Measurements from ENCODE around the gene LRP5.

Gene LRP5

GRCh38 chr11:68480852-68481510, 168.6 kb downstream of the LRP5 start:
- no peaks in the 10 kb centered on the region for H3K79me1 ChIP-seq (replicated peaks; ENCODE audit: low read length, poor library complexity, severe bottlenecking)
- peak overlapping the region in 1 of 2 experiments; percentile 96 for H3K23ac ChIP-seq (ENCODE audit: low read length in 2 of 2)
- H2BK5ac ChIP-seq (ENCODE audit: low read depth, low read length, poor library complexity, severe bottlenecking) = no peak overlapping the region
- no peak overlapping the region for H4K91ac ChIP-seq (ENCODE audit: low read length)
- WGBS = 94% methylated on average over 2 of the region's 3 CpGs
- no peaks in the 10 kb centered on the region for H3K4me1 ChIP-seq (ENCODE audit: control insufficient read depth, insufficient read depth, low read depth, low read length)
- H2BK120ac ChIP-seq (ENCODE audit: low read depth, low read length) = no peak overlapping the region
- no peak overlapping the region for H2AFZ ChIP-seq (ENCODE audit: low read depth, low read length)
- no peaks in the 10 kb centered on the region for H3K36me3 ChIP-seq (ENCODE audit: control insufficient read depth in 1 of 2, insufficient read depth in 2 of 2, low read depth in 1 of 2, low read length in 2 of 2)
- no peak overlapping the region for H2AK5ac ChIP-seq (ENCODE audit: low read length, severe bottlenecking)
- no peak overlapping the region for H3K4ac ChIP-seq (ENCODE audit: low read depth in 1 of 2, low read length in 2 of 2)
- no peak overlapping the region for H3K4me3 ChIP-seq (ENCODE audit: insufficient read depth in 1 of 2, low read depth in 1 of 2, low read length in 2 of 2)
- no peak overlapping the region for H3K27ac ChIP-seq (ENCODE audit: low read length, poor library complexity, severe bottlenecking)
- H3K9ac ChIP-seq (ENCODE audit: low read length) = no peak overlapping the region
- no peak for DNase-seq
- H3K27me3 ChIP-seq (ENCODE audit: control insufficient read depth in 1 of 2, insufficient read depth in 1 of 2, low read length in 2 of 2) = no peaks in the 10 kb centered on the region
- no peak overlapping the region for H3K18ac ChIP-seq (ENCODE audit: low read depth in 1 of 2, low read length in 2 of 2)
- no peak overlapping the region for H3K4me2 ChIP-seq (ENCODE audit: low read length, poor library complexity, severe bottlenecking)
- H2BK12ac ChIP-seq (ENCODE audit: low read length in 2 of 2) = no peak overlapping the region
- H3K14ac ChIP-seq (ENCODE audit: low read length in 2 of 2) = no peak overlapping the region
- H2BK15ac ChIP-seq (ENCODE audit: low read depth, poor library complexity, severe bottlenecking) = no peak overlapping the region
- no peak overlapping the region for H4K8ac ChIP-seq (ENCODE audit: low read length)
- H3K9me3 ChIP-seq (ENCODE audit: control insufficient read depth, low read length) = no peaks in the 10 kb centered on the region

DNA sequence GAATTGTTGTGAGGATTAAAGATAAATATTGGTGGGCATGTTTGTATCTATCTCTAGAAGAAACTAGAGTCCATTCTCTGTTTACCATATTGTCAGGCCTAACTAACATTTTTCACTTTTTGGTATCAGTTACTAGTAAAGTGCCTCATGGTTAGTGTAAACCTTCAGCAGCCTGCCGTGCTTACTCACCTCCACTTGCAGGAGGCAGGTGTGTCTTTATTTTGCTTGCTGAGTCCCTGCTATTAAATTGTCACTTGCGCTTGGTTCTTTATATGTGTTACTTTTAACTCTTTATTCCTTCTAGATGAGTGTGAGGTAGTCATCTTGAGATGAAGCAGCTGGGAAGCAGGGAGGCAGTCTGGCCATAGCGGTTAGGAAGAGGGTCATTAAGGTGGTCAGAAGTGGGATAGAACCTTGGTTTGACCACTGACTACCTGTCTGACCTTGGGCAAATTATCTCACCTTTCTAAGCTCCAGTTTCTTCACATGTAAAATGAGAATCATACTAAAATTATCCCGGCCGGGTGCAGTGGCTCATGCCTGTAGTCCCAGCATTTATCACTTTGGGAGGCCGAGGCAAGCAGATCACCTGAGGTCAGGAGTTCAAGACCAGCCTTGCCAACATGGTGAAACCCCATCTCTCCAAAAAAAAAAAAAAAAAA, 169.3 kb downstream of the LRP5 start:
- Histone ChIP-seq H2BK5ac (ENCODE audit: low read depth, low read length, poor library complexity, severe bottlenecking) (no peak overlapping the region), H2BK12ac (ENCODE audit: low read length in 2 of 2) (no peak overlapping the region), H3K4me3 (ENCODE audit: insufficient read depth in 1 of 2, low read depth in 1 of 2, low read length in 2 of 2) (no peak overlapping the region), H3K9me3 (ENCODE audit: control insufficient read depth, low read length) (no peaks in the 10 kb centered on the region), H3K14ac (ENCODE audit: low read length in 2 of 2) (no peak overlapping the region), H3K4me2 (ENCODE audit: low read length, poor library complexity, severe bottlenecking) (no peak overlapping the region), H3K27ac (ENCODE audit: low read length, poor library complexity, severe bottlenecking) (no peak overlapping the region), H2AK5ac (ENCODE audit: low read length, severe bottlenecking) (no peak overlapping the region), H2BK120ac (ENCODE audit: low read depth, low read length) (no peak overlapping the region), H3K9ac (ENCODE audit: low read length) (no peak overlapping the region), H3K23ac (ENCODE audit: low read length in 2 of 2) (no peak overlapping the region), H2BK15ac (ENCODE audit: low read depth, poor library complexity, severe bottlenecking) (no peak overlapping the region), H4K8ac (ENCODE audit: low read length) (no peak overlapping the region), H3K79me1 (replicated peaks; ENCODE audit: low read length, poor library complexity, severe bottlenecking) (no peaks in the 10 kb centered on the region), H3K18ac (ENCODE audit: low read depth in 1 of 2, low read length in 2 of 2) (no peak overlapping the region), H3K4me1 (ENCODE audit: control insufficient read depth, insufficient read depth, low read depth, low read length) (no peaks in the 10 kb centered on the region), H2AFZ (ENCODE audit: low read depth, low read length) (no peak overlapping the region), H3K36me3 (ENCODE audit: control insufficient read depth in 1 of 2, insufficient read depth in 2 of 2, low read depth in 1 of 2, low read length in 2 of 2) (no peaks in the 10 kb centered on the region), H3K4ac (ENCODE audit: low read depth in 1 of 2, low read length in 2 of 2) (no peak overlapping the region), H4K91ac (ENCODE audit: low read length) (no peak overlapping the region), H3K27me3 (ENCODE audit: control insufficient read depth in 1 of 2, insufficient read depth in 1 of 2, low read length in 2 of 2) (no peaks in the 10 kb centered on the region)
- WGBS = 86% methylated on average over 5 of the region's 6 CpGs
- DNase-seq = no peak

- 100% methylated on average over 1 of the region's 1 CpG for WGBS
- no peaks in the 10 kb centered on the region for H3K36me3 ChIP-seq (ENCODE audit: control insufficient read depth in 1 of 2, insufficient read depth in 2 of 2, low read depth in 1 of 2, low read length in 2 of 2)
- H4K91ac ChIP-seq (ENCODE audit: low read length) = no peak overlapping the region
- no peak overlapping the region for H3K14ac ChIP-seq (ENCODE audit: low read length in 2 of 2)
- no peak overlapping the region for H2BK12ac ChIP-seq (ENCODE audit: low read length in 2 of 2)
- H3K79me1 ChIP-seq (replicated peaks; ENCODE audit: low read length, poor library complexity, severe bottlenecking) = no peaks in the 10 kb centered on the region
- H3K27ac ChIP-seq (ENCODE audit: low read length, poor library complexity, severe bottlenecking) = no peak overlapping the region
- no peak overlapping the region for H2BK5ac ChIP-seq (ENCODE audit: low read depth, low read length, poor library complexity, severe bottlenecking)
- H2AK5ac ChIP-seq (ENCODE audit: low read length, severe bottlenecking) = no peak overlapping the region
- no peak overlapping the region for H3K18ac ChIP-seq (ENCODE audit: low read depth in 1 of 2, low read length in 2 of 2)
- no peaks in the 10 kb centered on the region for H3K9me3 ChIP-seq (ENCODE audit: control insufficient read depth, low read length)
- peaks cover 2% of the 10 kb centered on the region for H3K4me1 ChIP-seq (ENCODE audit: control insufficient read depth, insufficient read depth, low read depth, low read length)
- H3K27me3 ChIP-seq (ENCODE audit: control insufficient read depth in 1 of 2, insufficient read depth in 1 of 2, low read length in 2 of 2) = no peaks in the 10 kb centered on the region
- no peak overlapping the region for H4K8ac ChIP-seq (ENCODE audit: low read length)
- H3K4ac ChIP-seq (ENCODE audit: low read depth in 1 of 2, low read length in 2 of 2) = no peak overlapping the region
- no peak overlapping the region for H2AFZ ChIP-seq (ENCODE audit: low read depth, low read length)
- no peak overlapping the region for H3K4me2 ChIP-seq (ENCODE audit: low read length, poor library complexity, severe bottlenecking)
- no peak overlapping the region for H3K9ac ChIP-seq (ENCODE audit: low read length)
- no peak for DNase-seq
- no peak overlapping the region for H2BK120ac ChIP-seq (ENCODE audit: low read depth, low read length)
- H3K23ac ChIP-seq (ENCODE audit: low read length in 2 of 2) = no peak overlapping the region
- no peak overlapping the region for H3K4me3 ChIP-seq (ENCODE audit: insufficient read depth in 1 of 2, low read depth in 1 of 2, low read length in 2 of 2)
- H2BK15ac ChIP-seq (ENCODE audit: low read depth, poor library complexity, severe bottlenecking) = no peak overlapping the region
Observed at GRCh38 chr11:68488623-68489022, 176.2 kb downstream of the LRP5 start.

- H3K4me3 ChIP-seq (ENCODE audit: insufficient read depth in 1 of 2, low read depth in 1 of 2, low read length in 2 of 2) = no peak overlapping the region
- no peaks in the 10 kb centered on the region for H3K27me3 ChIP-seq (ENCODE audit: control insufficient read depth in 1 of 2, insufficient read depth in 1 of 2, low read length in 2 of 2)
- no CpG with 5 or more reads among the region's 3 CpGs for WGBS
- H3K79me1 ChIP-seq (replicated peaks; ENCODE audit: low read length, poor library complexity, severe bottlenecking) = no peaks in the 10 kb centered on the region
- no peak overlapping the region for H2AFZ ChIP-seq (ENCODE audit: low read depth, low read length)
- H3K27ac ChIP-seq (ENCODE audit: low read length, poor library complexity, severe bottlenecking) = no peak overlapping the region
- no peaks in the 10 kb centered on the region for H3K9me3 ChIP-seq (ENCODE audit: control insufficient read depth, low read length)
- H2BK12ac ChIP-seq (ENCODE audit: low read length in 2 of 2) = no peak overlapping the region
- no peak overlapping the region for H4K91ac ChIP-seq (ENCODE audit: low read length)
- no peak overlapping the region for H2BK15ac ChIP-seq (ENCODE audit: low read depth, poor library complexity, severe bottlenecking)
- H3K18ac ChIP-seq (ENCODE audit: low read depth in 1 of 2, low read length in 2 of 2) = no peak overlapping the region
- H2BK120ac ChIP-seq (ENCODE audit: low read depth, low read length) = no peak overlapping the region
- H4K8ac ChIP-seq (ENCODE audit: low read length) = no peak overlapping the region
- no peak overlapping the region for H3K9ac ChIP-seq (ENCODE audit: low read length)
- H3K4me1 ChIP-seq (ENCODE audit: control insufficient read depth, insufficient read depth, low read depth, low read length) = peaks cover 13% of the 10 kb centered on the region
- DNase-seq = no peak
- no peak overlapping the region for H3K14ac ChIP-seq (ENCODE audit: low read length in 2 of 2)
- H3K4ac ChIP-seq (ENCODE audit: low read depth in 1 of 2, low read length in 2 of 2) = no peak overlapping the region
- no peak overlapping the region for H2BK5ac ChIP-seq (ENCODE audit: low read depth, low read length, poor library complexity, severe bottlenecking)
- no peaks in the 10 kb centered on the region for H3K36me3 ChIP-seq (ENCODE audit: control insufficient read depth in 1 of 2, insufficient read depth in 2 of 2, low read depth in 1 of 2, low read length in 2 of 2)
- H3K23ac ChIP-seq (ENCODE audit: low read length in 2 of 2) = no peak overlapping the region
- H2AK5ac ChIP-seq (ENCODE audit: low read length, severe bottlenecking) = no peak overlapping the region
- no peak overlapping the region for H3K4me2 ChIP-seq (ENCODE audit: low read length, poor library complexity, severe bottlenecking)
Observed at GRCh38 chr11:68495220-68495729, 182.9 kb downstream of the LRP5 start.
